NCI-H526 treated with DMSO at 0.1 percent for 48 hours (cell line): ENCODE measurements around the gene DGKB.

Experiments
- DNase-seq: peaks from one replicate; lab custom pipeline; 2025; lab: John Stamatoyannopoulos, UW

DGKB gene

DNA sequence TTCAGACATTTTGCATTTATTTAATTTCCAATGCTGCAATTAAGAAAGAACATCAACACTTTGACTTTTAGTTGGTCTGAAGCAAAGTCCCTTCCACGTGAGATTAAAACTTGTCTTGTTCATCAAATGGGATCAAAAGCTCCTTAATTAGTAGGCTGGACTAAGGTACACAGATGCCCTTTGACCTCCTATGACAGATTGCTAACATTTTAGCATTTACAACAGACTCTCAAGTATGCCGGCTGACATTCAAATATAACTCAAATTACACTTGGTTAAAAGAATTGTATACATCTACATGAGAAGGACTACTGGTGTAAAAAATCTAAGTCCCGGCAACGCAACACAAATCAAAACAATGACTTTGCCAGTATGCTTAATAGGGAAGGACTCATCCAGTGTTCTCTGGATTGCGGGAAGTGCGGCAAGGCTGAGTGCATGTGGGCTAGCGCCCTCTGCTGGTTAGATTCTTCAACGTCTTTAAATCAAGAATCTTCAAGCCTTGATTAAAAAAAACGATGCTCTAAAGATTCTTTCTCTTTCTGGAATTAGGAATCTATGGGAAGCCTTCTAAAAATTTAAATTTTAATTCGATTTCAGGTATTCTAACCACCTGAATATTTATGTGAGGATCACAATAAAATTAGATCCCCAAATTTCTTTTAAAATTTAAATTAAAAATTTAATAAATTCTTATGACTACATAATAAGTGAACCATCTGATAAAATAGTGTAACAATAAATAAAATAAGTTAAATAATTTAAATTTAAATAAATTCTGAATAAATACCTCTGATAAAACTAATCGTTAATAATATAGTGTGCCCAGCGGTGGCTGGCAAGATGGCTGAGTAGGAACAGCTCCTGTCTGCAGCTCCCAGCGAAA is 444.7 kb downstream of the DGKB start:
- DNase-seq: peak; percentile 28

DNA sequence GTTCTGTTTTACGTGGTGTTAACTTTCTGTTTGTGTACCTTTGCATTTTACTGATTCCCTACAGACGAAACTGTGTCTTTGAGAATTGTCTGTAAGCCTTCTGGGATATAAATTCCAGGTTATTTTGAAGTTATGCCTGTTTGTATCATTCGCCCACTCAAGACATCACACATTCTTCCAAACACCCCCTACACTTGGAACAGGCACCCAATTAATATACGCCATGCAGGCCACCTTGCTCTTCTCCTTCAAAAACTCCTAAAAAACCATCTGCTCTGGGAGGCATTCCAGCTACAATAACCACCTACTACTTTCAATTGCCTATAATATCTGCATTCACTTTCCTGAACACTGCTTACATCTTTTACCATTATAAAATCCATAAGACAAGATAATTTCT is 453.3 kb downstream of the DGKB start:
- no peak for DNase-seq

DNA sequence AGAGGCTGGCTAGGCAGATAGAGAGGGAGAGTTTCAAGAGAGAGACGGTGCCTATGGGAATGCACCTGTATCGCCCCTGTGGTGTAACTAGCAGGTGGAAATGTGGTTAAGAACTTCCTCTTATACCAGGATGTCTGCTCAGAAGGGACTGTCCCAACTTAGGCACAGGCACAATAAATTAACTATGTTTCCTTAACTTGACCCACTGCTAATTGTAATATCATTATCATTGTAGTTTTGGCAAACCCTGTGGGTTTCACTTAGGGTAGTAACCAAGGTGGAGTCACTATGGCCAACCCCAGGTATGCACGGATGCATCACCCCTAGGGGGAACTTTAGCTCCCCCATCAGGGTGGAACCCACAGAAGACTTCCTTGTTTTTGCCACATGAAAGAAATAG is 455.7 kb downstream of the DGKB start:
- DNase-seq: no peak

DNA sequence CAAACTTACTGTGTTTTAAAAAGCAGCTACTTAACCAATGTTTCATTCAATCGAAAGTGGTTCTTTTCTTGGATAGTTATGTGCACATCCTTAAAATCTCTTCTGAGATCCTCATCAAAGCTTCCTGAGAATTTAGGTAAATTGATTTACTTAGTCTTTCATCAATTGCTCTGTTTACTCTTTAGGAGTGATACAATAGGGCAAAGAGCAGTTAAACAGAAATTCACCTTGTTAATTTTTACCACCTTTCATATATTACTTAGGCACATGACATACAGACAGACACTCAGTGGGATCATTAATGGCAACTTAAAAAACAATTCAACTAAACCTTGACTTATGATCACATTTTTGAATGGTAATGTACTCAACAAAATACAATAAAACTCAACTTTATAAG is 456.3 kb downstream of the DGKB start:
- no peak for DNase-seq

DNA sequence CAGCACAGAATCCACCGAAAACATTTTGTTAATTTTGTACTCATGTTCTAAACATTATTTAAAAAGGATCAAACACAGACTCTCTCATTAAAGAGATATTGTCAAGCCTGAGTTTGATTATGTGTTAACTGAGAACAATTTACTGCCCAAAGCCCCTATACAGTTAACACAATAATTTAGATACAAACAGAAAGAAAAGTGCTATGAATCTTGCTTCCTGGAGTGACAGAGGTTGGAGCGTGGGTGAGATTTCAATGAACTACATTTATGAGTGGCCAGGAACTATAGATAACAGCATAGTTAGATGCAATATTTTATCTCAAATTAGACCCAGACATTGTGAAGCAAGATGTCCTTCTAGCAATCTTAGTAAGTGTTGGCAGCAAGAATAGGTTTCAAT is 464.2 kb downstream of the DGKB start:
- no peak for DNase-seq

DNA sequence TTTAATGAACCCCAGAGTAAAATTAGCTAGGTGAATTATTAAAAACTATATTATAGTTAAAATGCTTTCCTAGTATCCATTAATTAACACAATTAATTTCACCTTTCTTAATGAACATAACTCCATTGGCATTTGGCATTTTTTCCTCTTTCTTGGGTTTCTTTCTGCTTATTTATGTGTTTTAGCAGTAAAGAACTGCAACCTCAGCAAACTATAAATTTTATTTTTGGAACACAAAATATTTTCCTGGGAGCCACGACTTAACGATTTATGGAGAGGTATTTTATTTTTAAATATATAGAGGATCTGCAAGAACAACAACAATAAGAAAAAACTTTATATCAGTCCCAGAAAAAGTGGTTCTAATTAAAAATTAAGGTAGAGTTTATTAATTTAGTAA is 465.7 kb downstream of the DGKB start:
- no peak for DNase-seq

DNA sequence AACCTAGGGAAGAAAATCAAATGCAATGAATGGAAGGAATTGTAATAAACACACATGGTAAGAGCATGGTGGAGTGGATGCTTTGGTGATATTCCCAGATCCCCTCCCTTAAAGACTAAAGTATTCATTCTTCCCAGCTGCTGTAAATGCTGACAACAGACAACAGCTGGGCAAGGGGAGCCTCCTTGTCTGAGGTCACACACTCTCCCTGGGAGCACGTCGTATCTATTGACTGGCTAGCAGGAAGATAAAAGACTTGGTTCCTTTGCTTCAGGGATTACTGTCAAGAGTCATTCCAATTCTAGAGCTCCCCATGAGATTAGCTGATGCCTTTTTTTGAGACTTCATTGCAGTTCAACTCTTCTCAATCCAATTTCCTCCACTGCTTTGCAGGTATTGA is 469.6 kb downstream of the DGKB start:
- DNase-seq: no peak

DNA sequence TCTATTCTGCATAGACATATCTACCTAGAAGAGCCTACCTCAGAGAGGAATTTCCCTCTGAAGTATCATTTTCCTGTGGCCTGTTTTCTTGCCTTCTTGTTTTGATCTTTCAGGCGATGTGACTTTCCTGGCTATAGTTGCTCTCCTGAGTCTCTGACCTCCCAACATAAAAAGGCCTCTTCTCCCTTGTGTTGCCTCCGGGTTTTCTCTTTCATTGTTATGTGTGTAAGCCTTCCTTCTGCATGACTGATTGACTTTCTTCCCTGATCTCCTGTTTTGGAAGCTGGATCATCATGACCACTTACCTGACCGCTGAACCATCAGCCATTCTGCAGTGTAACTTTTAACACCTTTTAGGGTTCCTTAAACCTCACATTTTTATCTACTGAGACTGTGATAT is 471.6 kb downstream of the DGKB start:
- DNase-seq: no peak

DNA sequence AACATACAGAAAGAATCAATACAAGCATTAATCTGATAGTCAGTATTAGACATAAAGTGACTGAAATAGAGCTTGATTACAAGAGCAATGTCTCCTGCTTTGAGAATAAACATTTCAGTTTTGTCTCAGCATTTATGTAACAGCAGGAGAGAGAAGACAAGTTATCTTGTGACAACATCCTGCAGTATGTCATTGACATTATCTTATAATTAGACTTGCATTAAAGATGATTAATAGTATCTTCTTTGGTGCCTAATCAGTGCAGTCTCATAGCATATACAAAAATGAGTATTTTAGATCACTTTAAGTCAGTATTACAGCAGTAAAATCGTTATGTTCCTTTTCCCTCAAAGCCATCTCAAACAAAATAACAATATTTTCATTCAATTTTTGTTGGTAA is 477.0 kb downstream of the DGKB start:
- no peak for DNase-seq

DNA sequence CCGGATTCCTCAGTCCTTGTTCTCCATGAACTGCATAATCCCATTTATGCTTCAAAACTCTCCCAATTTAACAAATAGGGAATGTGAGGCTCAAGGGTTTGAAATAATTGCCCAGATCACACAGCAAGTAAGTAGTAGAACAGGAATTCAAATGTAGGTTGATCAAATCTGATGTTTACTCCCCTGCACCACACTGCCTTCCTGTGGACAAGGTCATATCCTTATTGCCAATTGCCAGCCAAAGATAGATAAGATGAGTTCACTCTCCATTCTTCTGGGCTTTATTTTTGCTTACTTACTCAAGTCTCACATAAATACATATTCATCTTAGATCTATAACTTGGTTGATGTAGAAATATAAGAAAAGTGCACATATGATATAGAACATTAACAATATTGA is 477.9 kb downstream of the DGKB start:
- no peak for DNase-seq

DNA sequence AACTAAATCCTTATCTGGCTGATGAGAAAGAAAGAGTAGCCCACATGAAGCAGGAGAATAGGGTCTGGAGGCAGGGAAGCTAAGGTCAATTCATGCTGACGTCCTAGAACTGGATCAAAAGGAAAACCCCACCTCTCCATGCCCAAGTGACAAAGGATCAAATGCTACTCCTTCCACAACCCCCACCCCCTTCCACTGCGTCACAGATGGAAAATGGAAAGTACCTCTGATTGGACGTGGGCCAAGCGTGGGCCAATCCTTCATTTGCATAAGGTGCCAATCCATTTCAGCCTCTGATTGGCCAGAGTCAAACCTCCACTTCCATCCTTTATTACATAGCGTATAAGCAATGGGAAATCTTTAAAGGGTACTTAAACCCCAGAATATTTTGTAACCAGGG is 481.8 kb downstream of the DGKB start:
- DNase-seq: no peak

DNA sequence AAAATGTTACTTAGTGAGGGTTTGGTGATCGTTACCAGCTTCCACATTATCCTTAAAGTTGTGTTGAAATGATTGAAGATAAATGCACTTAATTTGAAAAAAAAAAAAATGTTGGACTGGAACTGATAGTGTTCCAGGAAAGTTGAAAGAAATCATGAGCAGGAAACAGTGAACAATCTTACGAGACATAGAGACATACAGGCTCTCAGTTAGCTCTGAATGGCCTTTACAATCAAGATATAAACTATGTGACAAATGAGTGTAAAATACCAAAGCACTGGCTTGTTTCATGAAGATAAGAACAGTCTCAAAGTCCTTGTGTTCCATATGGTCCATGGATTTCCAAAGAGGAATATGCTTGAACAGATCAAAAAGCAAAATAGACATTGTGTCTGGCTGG is 483.0 kb downstream of the DGKB start:
- no peak for DNase-seq

DNA sequence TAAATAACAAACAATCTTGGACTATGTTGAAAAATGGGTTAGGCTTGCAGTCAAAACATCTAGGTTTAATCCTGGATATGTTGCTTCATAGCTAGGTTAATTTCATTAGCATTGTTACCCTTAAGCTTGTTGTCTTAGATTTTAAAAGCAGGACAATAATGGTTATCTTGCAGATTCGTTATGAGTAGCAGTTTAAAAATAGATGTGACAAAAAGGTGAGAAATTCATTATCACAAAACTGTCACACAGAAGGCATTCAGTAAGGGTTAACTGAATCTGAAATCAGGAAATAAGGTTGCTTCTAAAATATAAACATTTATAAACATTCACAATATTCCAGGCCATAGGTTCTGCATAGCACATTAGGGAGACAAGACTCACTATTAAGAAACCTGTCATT is 483.9 kb downstream of the DGKB start:
- no peak for DNase-seq

DNA sequence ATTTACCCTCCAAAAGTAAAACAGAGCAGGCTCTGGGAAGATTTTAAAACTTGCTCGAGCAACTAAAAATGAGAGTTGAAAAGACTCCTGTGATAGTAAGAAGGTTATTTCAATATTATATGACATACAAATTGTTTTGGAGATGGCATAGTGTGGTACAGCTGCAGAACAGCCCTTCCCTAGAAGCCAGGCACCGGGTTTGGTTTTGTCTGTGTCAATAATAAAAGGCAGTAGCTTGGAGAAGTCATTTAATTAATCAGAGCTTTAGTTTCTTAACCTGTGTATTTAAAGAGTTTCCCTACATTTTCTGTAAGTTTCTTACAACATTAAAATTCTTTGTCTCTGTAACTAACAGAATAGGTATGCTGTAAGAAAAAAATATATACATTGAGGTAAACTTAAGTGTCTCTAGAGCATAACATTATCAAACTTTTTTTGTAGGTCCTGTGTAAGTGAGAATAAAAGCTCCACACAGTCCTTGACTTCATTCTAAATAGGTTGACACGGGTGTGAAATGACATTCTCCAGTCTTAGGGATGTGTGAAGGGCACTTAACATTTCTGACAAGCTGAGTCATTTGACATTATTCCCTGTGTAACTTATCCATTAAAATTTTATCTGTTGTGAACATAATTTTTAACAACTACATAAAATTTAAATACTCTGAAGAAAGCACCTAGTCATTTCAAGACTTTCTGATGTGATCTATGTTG is 488.1 kb downstream of the DGKB start:
- no peak for DNase-seq

DNA sequence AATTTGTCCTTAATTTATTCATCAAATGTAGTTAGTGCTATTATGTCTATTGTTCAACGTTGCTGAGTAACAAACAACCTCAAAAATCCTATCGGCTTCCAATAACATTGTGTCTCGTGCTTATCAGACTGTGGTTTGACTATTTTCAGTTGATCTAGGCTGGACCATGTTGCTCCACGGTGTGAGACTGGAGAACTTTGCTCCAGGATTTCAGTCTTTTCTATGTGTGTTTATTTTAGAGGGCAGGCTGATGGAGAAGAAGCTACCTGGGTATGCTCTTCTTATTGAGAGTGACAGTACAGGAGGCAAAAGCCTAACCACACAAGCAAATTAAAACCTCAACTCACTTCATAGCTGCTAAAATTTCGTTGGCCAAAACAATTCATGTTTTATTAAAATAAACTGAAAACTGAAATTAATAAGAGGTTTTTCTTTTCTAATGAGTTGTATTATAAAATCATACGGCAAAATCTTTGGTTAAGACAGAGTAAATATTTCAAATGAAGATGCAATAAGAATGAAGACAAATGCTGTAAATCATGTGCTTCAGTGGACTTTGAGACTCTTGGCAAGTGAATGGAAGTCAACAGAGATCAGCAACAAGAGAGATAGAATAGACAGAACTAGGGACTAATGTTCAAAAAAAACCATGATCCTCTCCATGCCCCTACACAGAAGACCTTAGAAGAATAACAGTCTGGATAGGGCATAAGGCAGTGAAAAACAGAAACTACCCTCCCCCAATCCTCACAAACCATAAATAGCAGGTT is 495.1 kb downstream of the DGKB start:
- no peak for DNase-seq

DNA sequence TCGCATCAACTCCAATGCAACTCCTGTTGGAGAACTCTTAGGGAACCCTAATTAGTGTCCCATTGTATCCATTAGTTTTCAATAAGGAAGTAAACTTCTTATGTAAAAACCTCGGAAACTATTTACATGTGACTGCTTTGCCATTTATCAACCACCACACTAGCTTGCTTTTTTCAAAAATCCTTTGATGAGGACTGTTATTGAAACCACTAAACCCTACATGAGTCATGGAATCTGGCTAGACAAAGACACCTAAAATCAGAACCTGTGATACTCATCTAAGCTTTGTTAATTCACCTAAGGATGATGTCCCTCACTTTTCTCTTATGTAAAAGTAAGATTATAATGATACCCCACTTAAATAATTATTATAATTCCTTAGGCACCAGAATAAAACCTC is 499.0 kb downstream of the DGKB start:
- no peak for DNase-seq

DNA sequence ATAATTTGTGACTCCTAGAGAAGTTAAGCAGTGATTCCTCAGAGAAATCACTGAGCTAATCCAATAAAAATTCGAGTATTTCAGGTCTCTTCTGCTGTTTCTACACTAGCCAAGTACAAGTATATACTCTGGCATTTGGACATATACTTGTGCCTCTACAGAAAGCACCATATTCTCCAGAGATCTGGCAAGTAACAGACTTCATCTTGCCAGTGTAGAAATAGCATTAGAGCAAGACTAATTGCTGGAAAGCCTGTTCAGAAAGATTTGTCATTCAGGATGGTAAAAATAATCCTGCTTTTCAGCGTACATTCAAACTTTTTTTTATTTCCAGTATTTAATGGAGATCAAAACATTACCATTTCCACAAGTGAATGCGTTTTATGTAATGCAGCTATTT is 502.3 kb downstream of the DGKB start:
- DNase-seq: no peak

DNA sequence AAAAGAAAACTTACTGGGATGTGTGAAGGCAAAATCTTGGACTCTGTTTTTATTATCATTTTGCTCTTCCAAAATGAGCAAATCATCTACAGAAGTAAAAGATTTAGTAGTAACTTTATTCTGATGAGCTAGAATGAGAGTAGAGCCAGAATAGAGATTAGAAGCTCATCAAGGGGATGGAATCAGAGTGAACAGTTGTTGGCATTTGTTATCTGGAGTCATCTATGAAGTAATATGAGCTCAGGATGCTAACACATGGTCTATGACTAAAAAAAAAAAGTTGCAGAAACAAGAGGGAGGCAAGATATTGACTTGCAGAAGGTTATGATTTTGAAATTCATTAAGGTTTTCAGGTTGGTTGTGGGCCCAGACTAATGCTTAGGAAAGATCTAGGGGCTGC is 504.0 kb downstream of the DGKB start:
- no peak for DNase-seq

DNA sequence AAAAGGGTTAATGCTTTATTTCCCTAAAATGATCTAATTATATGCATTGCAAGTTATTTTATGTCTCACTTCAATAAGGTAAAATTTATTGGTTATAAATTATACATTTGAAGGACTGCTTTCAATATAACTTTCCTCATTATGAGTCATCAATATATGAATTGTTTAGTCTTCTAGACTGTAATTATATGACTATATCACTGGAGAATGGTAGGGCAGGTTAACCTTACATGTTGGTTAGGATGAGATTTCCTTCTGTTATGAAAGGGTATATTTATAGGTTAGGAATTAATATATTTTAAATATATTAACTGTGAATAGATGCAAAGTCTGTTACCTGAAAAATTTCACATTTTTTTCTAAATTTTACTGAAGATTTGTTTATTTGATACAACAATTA is 506.7 kb downstream of the DGKB start:
- no peak for DNase-seq

DNA sequence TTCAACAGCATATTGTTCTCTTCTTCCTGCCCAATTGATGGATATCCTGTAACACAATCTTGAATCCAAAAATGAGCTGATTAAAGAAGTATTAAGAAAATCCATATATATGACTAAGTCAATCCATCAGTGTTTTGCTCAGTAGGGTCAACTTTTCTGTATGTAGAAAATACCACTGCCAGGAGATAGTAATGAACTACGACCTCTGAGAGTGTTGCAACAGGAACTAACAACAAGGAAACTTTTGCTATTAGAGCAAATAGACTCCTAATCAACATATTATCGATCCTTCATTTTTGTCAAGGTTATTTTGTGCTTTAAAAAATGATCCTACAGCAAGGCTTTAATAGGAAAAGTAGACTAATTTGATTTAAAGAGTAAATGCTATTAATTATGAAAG is 507.8 kb downstream of the DGKB start:
- DNase-seq: no peak

DNA sequence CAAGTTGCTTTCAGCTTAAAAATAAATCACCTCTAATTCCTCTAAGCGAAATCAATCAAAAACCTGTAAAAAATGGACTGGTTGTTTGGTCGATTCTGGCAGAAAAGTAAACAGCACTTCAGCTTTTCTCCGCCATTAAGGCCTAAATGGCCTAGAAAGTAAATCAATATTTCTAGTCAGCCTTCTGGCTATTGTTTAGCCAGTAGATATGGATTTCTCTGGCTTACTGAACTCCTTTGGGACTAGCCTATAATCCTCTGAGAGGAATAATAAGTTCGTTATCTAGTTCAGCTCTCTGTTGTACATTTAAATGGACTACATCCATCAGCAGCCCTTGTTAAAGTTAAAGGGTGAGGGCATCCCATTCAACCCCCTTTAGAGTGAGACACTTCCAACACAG is 513.0 kb downstream of the DGKB start:
- DNase-seq: no peak

DNA sequence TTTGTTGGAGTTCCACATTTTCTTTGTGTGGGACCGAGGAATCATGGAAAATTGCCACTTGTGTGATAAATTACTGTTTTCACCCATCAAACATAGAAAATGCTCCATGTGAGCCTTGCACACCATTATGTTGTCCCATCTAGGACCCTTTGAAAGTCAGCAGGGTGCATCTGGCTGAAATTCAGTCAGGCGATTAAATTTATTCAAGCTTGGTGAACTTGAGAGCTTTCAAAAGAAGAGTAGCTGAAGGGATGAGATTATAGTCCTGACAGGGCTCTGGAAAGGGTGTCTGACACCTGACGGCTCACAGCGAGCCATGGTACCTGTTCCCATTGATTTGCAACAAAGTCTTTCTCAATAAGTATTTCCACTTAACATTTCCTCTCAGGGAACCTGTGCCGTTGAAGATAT is 513.4 kb downstream of the DGKB start:
- DNase-seq: no peak

DNA sequence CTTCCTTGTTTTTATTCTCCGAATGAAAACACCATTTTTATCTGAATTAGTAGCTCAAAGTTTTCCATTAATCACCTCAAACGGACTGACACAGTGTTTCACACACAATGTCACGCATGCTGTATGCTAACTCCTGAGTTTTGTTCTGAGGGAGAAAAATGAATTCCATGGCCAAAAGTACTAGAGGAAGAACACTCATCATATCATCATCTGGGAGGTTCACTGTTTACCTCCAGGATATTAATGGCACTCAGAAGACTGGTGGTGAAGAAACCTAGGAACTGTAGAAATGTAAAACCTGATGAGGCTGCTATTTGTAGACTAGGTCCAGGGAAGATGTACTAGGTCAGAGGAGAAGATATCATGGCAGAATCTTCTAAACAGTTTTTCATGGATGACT is 517.5 kb downstream of the DGKB start:
- no peak for DNase-seq
